Measurements from ENCODE around the gene XYLB.

The XYLB gene

DNA sequence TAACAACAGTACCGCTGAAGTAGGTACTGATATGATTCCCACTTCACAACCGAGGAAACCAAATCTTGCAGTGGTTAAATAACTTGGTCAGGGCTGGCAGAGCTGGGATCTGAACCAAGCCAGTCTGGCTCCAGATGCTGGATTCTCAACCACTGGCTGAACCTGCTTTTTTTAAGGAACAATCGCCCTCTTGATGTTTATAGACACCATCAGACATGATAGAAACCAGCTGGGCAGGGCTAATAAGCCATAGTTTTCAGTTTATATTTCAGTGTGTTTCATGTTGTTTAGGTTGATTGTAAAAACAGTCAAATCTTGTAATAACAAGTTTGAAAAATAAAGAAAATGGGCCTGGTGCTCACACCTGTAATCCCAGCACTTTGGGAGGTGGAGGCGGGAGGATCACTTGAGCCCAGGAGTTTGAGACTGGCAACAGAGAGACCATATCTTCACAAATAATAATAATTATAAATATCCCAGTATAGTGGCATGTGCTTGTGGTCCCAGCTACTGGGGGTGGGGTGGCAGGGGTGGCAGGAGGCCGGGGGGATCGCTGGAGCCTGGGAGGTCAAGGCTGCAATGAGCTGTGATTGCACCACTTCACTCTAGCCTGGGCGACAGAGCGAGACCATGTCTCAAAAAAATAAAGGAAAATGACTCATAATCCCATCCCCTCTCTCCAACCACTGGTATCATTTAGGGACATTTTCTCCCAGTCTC, 36.7 kb downstream of the XYLB start:
- TF ChIP-seq, protein P1, sequence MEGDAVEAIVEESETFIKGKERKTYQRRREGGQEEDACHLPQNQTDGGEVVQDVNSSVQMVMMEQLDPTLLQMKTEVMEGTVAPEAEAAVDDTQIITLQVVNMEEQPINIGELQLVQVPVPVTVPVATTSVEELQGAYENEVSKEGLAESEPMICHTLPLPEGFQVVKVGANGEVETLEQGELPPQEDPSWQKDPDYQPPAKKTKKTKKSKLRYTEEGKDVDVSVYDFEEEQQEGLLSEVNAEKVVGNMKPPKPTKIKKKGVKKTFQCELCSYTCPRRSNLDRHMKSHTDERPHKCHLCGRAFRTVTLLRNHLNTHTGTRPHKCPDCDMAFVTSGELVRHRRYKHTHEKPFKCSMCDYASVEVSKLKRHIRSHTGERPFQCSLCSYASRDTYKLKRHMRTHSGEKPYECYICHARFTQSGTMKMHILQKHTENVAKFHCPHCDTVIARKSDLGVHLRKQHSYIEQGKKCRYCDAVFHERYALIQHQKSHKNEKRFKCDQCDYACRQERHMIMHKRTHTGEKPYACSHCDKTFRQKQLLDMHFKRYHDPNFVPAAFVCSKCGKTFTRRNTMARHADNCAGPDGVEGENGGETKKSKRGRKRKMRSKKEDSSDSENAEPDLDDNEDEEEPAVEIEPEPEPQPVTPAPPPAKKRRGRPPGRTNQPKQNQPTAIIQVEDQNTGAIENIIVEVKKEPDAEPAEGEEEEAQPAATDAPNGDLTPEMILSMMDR (IDR thresholded peaks at IDR 0.05; ENCODE audit: low read depth, low read length) = no peak
- no peak for DNase-seq (ENCODE audit: extremely low read depth, low read depth)

DNA sequence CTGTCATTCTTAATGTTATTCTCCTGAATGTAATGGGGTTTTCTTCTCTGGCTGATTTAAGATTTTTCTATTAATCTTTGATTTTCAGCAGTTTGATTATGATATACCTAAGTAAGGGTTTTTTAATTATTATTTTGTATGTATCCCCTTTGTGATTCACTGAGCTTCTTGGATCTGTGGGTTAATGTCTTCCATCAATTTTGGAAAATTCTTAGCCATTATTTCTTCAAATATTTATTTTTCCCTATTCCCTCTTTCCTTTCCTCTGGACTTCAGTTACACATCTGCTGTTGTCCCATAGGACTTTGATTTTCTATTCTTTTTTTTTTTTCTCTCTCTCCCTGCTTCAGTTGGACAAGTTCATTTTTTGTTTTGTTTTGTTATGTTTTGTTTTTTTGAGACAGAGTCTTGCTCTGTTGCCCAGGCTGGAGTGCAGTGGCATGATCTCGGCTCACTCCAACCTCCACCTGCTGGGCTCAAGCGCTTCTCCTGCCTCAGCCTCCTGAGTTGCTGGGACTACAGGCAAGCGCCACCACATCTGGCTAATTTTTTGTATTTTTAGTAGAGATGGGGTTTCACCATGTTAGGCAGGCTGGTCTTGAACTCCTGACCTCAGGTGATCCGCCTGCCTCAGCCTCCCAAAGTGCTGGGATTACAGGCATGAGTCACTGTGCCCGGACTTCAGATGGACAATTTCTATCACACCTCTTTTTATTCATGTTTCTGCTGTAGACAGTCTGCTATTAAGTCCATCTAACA, 40.6 kb downstream of the XYLB start:
- no peak for DNase-seq (ENCODE audit: extremely low read depth, low read depth)
- TF ChIP-seq, protein P1 (IDR thresholded peaks at IDR 0.05; ENCODE audit: low read depth, low read length) = no peak

DNA sequence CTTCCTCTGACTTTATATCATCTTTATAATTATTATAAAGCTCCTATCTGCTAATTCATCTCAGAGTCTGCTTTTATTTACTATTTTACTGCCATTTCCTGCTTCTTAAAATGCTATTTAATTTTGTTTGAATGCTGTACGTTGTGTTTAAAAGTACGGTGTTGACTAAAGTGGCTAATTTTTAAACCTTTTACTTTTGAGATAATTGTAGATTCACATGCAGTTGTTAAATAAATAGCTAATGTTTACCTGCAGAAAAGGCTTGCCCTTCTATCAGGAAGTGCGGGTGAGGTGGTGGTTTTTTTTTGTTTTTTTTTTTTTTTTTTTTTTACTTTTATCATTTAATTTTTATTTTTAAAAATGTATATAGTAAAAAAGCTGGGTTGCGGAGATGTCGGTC, 41.3 kb downstream of the XYLB start:
- TF ChIP-seq, protein P1 (IDR thresholded peaks at IDR 0.05; ENCODE audit: low read depth, low read length) = no peak
- DNase-seq (ENCODE audit: extremely low read depth, low read depth) = no peak

DNA sequence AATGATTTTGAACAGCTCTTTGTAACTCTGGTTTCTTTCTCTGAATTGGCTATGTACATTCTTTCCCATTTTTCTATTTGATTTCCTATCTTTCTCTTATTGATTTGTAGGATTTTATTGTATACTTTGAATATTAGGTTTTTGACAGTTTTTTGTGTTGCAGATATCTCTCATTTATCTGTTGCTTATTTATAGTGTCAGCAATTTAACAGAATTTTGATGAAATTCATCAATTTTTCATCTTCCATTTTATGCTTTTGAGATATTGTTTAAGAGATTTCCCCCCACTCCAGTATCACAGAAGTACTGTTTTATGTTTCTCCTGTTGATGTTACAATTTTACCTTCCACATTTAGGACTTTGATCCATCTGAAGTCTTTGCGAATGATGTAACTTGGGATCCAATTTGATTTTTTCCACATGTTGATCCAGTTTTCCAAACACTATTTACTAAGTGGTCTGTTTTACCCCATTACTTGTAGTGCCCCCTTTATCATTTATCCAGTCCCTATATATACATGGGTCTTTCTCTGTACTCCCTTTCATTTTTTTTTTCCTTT, 46.1 kb downstream of the XYLB start:
- no peak for DNase-seq (ENCODE audit: extremely low read depth, low read depth)
- TF ChIP-seq, protein P1 (IDR thresholded peaks at IDR 0.05; ENCODE audit: low read depth, low read length) = no peak

DNA sequence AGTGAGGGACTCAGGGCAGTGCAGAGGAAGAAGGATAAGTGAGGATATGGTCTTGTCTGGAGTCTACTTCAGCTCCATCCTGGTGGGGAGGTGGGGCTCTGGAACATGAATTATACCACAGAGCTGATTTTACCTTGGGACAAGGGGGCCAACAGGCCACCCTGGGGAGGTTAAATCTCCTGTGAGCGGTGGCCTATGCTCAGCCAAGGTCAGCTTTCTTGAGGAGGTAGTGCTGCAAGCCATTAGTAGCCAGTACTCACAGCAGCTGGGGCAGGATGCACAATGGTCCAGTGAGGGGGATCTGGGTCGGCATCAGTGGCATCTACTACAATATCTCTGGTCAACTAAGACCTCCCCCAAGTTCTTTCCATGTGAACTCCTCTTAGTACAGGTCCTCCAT, 49.7 kb downstream of the XYLB start:
- no peak for DNase-seq (ENCODE audit: extremely low read depth, low read depth)
- TF ChIP-seq, protein P1 (IDR thresholded peaks at IDR 0.05; ENCODE audit: low read depth, low read length) = no peak

DNA sequence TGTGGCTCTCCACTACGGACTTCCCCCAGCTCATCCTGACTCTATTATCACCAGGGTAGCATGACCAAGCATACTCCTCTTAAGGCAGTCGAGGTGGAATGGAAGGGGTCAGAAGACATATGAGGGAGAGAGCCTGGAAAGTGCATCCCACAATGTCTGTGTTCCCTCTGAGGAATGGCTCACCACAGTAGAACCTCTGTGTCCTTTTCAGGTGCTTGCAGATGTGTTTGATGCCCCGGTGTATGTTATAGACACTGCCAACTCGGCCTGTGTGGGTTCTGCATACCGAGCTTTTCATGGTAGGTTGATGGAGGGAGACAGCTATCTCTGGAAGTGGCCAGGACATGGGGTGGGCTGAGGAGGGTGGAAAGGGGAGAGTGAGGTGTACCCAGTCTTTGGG, 50.3 kb downstream of the XYLB start:
- DNase-seq (ENCODE audit: extremely low read depth, low read depth) = no peak
- TF ChIP-seq, protein P1 (IDR thresholded peaks at IDR 0.05; ENCODE audit: low read depth, low read length) = no peak

DNA sequence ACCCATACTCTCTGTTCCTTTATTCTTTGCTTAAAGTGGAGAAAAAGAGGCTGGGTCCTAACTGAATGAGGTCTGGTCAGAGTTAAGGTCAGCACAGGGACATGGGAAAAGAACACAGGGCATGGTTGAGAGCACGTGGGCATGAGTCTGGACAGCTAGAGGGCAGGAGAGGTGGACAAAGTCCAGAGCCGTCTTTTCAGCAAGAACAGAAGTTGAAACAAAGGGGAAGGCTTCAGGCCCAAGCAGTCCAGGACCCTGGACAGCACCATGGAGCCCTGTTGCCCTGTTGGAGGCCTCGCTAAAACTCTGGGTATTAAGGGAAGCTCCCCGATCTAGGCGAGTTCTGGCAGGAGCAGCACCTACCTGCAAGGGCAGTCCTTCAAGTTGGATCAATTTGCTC, 50.7 kb downstream of the XYLB start:
- TF ChIP-seq, protein P1 (IDR thresholded peaks at IDR 0.05; ENCODE audit: low read depth, low read length) = no peak
- DNase-seq (ENCODE audit: extremely low read depth, low read depth) = peak; percentile 0

Measured in AG09319 (cell line).